GM19238 (cell line): Measurements from ENCODE around the gene CD9.
"Not testable (repeated sequence)": the region's sequence is repeated elsewhere in the genome, so short reads cannot be mapped to it uniquely, and the experiment has no call there.

Source experiments
- DNase-seq: peaks from one replicate; pipeline ENCODE4 v3.0.0; 2011; ENCODE audit warnings: low spot score; ENCODE audit not compliant: insufficient read length

The CD9 gene

GRCh38 chr12:6198985-6199530 lies 1.1 kb upstream of the CD9 start:
- no peak for DNase-seq

DNA sequence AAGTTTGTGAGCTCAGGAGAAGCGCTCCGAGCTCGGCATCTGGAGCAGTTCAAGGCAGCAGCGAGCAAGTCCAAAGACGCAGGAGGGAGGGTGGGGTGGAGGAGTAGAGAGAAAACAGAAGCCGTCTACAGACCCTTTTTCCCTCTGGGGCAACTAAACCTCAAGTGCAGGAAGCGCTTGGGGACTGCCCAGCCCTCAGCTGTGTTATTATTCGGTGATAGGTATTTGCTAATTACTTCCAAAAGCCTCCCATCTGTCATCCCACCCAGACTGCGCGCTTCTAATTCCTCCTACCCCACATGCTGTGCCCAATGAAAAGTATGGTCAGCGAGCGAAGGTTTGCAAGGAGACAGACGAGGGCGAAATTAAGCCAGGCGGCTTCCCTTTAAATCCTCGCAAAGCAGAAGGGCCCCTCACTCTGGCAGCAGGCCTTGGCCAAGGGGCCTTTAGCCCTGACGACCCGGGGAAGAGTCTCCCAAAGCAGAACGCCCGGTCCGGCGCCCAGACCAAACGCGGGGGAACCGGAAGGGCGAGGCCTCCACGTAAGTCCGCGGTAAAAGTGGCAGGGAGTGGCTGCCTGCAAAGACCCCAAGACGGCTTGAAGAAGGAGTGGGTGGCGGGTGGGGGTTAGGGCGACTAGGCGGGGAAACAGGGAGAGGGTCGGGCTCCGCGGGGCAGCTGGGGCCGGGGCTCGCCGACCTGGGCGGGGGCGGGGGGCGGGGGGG lies 507 bp upstream of the CD9 start:
- DNase-seq: no peak

GRCh38 chr12:6201213-6201608 lies 1.0 kb downstream of the CD9 start:
- DNase-seq: no peak

- DNase-seq: no peak
Measured at GRCh38 chr12:6201826-6202225, 1.6 kb downstream of the CD9 start.

DNA sequence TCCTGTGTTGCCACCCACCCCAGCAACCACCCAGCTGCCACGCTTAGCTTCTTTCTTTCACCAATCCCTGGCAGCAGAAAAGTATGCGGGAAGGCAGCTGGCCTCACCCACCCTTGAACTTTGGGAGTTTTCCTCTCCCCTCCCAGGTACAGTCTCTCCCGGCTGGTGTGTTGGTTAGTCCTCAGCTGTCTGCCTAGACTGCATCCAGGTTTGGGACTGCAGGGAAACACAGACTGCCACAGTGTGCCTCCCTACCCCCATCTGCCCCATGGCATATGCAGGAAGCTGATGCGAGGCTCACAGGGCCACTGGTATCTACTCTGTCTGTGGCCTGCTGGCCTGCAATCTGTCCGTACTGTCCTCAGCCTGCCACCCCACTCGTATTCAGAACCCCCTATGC lies 2.1 kb downstream of the CD9 start:
- no peak for DNase-seq

DNA sequence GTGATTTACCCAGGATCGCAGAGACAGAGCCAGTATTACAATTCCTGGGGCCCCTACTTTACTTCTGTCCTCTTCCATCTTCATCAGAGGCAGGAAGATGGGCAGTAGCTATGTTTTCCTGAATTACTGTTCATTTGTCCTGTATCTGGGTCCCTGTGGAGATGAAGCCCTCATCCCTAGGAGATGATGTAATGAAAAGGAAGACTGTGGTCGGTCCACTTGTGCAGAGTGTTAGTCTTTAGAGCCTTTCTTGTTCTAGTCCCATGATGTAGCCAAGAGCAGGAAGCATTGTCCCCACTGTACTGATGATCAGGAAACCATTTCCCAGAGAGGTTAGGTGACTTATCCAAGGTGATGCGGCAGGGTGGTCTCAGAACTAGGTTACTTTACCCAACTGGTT lies 2.6 kb downstream of the CD9 start:
- DNase-seq: no peak

DNA sequence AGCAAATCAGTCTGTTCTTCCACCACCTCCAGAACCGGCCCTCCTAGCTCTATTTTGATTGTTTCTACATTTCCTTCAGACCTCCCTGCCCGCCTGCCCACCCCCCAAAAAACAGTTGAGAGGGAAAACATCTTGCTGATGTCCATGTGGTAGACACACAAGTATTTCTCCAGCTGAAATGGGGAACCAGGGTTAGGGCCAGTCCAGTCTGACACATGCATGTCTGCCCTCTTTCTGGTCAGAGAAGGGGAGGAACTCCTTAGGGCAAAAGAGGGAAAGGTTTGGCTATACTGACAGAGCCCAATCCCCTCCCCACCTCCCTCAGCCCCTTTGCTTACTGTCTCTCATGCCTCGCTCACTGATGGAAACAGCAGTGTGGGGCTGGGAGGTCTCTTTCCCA lies 3.4 kb downstream of the CD9 start:
- no peak for DNase-seq

- DNase-seq: no peak
Measured at GRCh38 chr12:6204533-6205143, 4.4 kb downstream of the CD9 start.

DNA sequence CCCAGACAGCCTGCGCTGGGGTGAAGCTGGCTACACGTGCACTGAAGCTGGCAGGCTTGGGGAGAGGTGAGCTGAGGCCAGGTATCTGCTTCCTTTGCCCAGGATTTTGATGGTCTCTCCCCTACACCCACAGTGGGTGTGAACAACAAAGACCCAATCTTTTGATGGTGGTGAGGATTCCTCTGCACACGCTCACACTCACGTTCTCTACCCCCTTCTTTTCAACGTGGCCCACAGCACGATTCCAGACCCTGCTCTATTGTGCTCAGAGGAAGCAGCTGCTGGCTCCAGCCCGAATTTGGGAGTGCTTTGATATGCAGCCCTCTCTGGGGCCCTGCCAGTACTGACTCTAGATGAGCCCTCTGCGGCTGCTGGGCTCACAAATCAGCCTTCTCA lies 4.9 kb downstream of the CD9 start:
- DNase-seq: no peak

GRCh38 chr12:6205761-6206160 lies 5.6 kb downstream of the CD9 start:
- DNase-seq: no peak

DNA sequence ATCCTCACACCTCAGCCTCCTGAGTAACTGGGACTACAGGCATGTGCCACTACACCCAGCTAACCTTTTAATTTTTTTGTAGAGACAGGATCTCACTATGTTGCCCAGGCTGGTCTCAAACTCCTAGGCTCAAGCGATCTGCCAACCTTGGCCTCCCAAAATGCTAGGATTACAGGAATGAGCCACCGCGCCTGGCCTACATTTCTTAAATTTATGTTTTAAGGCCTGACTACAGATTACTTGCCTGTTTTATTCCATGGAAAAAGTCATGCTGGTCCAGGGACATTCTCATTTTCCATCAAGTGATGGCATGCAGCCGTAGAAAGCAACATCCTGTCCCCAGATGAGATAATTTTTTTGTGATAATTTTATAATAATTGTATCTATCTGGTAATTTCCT lies 6.1 kb downstream of the CD9 start:
- DNase-seq: no peak

GRCh38 chr12:6207259-6207925 lies 7.2 kb downstream of the CD9 start:
- no peak for DNase-seq

DNA sequence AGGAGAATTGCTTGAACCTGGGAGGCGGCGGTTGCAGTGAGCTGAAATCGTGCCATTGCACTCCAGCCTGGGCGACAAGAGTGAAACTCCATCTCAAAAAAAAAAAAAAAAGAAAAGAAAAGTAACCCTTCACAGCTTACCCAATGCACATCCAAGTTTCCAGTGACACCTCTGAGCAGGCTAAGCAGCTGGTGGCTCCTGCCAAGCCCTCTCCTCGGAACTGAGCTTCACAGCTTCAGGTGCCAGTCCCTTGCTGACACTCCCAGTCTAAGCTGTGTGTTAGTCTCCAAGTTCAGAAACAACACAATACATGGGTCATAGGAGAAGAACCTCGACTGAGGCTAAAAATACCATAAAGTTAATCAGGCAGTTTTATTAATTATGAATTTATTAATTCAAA lies 7.9 kb downstream of the CD9 start:
- no peak for DNase-seq

DNA sequence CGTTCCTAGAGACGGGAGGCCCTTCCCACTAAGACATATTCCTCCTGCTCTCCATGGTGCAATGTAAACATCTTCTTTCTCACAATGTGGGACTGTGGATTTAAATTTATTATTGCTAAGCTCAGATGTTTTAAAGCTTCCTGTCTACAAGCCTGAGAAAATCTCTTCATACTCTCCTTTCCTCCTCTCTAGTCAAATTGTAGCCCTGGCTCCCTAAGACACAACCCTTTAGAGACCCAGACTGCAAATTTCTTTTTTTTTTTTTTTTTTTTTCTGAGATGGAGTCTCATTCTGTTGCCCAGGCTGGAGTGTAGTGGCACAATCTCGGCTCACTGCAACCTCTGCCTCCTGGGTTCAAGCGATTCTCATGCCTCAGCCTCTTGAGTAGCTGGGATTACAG lies 9.2 kb downstream of the CD9 start:
- not testable (repeated sequence) for DNase-seq

DNA sequence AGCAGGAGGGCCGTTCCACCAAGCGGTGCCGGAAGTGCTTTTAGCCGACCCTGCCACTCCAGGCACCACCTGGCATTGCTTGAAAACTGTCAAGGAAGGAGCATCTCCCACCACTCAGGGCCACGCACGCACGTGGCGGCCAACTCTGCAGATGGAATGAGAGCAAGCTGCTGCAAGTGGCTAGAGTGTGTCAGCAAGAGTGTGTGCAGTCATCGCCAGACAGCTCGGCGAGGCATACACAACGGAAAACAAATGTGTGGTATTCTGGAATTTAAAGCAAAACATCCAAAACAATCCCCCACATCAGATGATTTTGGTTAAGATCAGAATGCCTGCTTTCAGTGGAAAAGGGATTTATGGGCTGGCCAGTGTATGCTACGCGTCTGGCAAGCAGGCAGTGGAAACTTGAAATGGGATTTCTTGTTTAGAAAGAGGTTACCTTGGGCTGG lies 11.2 kb downstream of the CD9 start:
- no peak for DNase-seq

GRCh38 chr12:6212086-6212485 lies 11.9 kb downstream of the CD9 start:
- DNase-seq: no peak

GRCh38 chr12:6213969-6214368 lies 13.8 kb downstream of the CD9 start:
- no peak for DNase-seq

- no peak for DNase-seq
Measured at GRCh38 chr12:6214633-6215032, 14.4 kb downstream of the CD9 start.

- DNase-seq: no peak
Measured at GRCh38 chr12:6215120-6215807, 15.1 kb downstream of the CD9 start.

GRCh38 chr12:6215932-6216494 lies 15.8 kb downstream of the CD9 start:
- no peak for DNase-seq

GRCh38 chr12:6216581-6216980 lies 16.4 kb downstream of the CD9 start:
- no peak for DNase-seq
